HepG2 (cell line): Measurements from ENCODE around the gene FNDC8. TPM values are rescaled to one million over a fixed set of nuclear protein-coding genes. Genes with fewer than 3 reads are reported as not detected.

ENCODE experiments used
- AGO1 ChIP-seq: fragments of 200-400 bp; formaldehyde crosslinking; IDR thresholded peaks from 2 replicates; pipeline ENCODE4 v1.6.1; 2017; ENCODE audit warnings: mild to moderate bottlenecking, low read depth, low read length, moderate library complexity; ENCODE audit not compliant: poor library complexity, severe bottlenecking
- GABPB1 ChIP-seq: IDR thresholded peaks from 2 replicates; pipeline ENCODE4 v1.6.1; 2016; ENCODE audit warnings: mild to moderate bottlenecking, missing genetic modification reagents, moderate library complexity, missing compliant biosample characterization
- HIVEP1 ChIP-seq: sonication (generic); formaldehyde crosslinking; IDR thresholded peaks from 2 replicates; pipeline ENCODE4 v1.4.0; 2020; ENCODE audit warnings: mild to moderate bottlenecking, missing genetic modification reagents
- HNRNPH1 ChIP-seq: fragments of 200-400 bp; formaldehyde crosslinking; optimal IDR thresholded peaks from 2 replicates; pipeline ENCODE3; 2017; ENCODE audit warnings: mild to moderate bottlenecking, low read depth, low read length
- KMT2A ChIP-seq: sonication (generic); formaldehyde crosslinking; IDR thresholded peaks from 2 replicates; pipeline ENCODE4 v1.4.0; 2020; ENCODE audit warnings: missing genetic modification reagents
- NCOA2 ChIP-seq: sonication (generic); formaldehyde crosslinking; IDR thresholded peaks from 2 replicates; pipeline ENCODE4 v1.8.0; 2022; ENCODE audit warnings: inconsistent platforms
- SP2 ChIP-seq: sonication (generic); formaldehyde crosslinking; IDR thresholded peaks from 2 replicates; pipeline ENCODE4 v1.5.1; 2020; ENCODE audit warnings: mild to moderate bottlenecking, missing genetic modification reagents
- SRSF1 ChIP-seq: fragments of 200-400 bp; formaldehyde crosslinking; optimal IDR thresholded peaks from 2 replicates; pipeline ENCODE3; 2017; ENCODE audit warnings: mild to moderate bottlenecking, low read depth, low read length, moderate library complexity
- ZNF17 ChIP-seq: sonication (generic); formaldehyde crosslinking; IDR thresholded peaks from 2 replicates; pipeline ENCODE4 v1.5.0; 2020; ENCODE audit warnings: mild to moderate bottlenecking, missing genetic modification reagents
- ZNF232 ChIP-seq: sonication (generic); formaldehyde crosslinking; IDR thresholded peaks from 2 replicates; pipeline ENCODE4 v1.4.0; 2020; ENCODE audit warnings: missing genetic modification reagents, borderline replicate concordance
- ZNF530 ChIP-seq: sonication (generic); formaldehyde crosslinking; IDR thresholded peaks from 2 replicates; pipeline ENCODE4 v1.5.0; 2020; ENCODE audit warnings: low read depth, mild to moderate bottlenecking, missing genetic modification reagents
- ZNF556 ChIP-seq: sonication (generic); formaldehyde crosslinking; IDR thresholded peaks from 2 replicates; pipeline ENCODE4 v1.4.0; 2020; ENCODE audit warnings: mild to moderate bottlenecking, missing genetic modification reagents, borderline replicate concordance
- ZNF879 ChIP-seq: sonication (generic); formaldehyde crosslinking; IDR thresholded peaks from 2 replicates; pipeline ENCODE4 v1.8.1; 2023; ENCODE audit warnings: missing genetic modification reagents
- ZZZ3 ChIP-seq: sonication (generic); formaldehyde crosslinking; IDR thresholded peaks from 2 replicates; pipeline ENCODE4 v1.4.0; 2020; ENCODE audit warnings: missing genetic modification reagents, mild to moderate bottlenecking, borderline replicate concordance
- polyA plus RNA-seq, 8 experiments: library from polyadenylated mRNA; depleted of rRNA in 3 of 8; stranded (reverse) in 7 of 8; unstranded in 1 of 8; fragments of >200 nt; fragmentation: Illumina TruSeq in 4 of 8; extraction: Trizol in 4 of 8; gene quantifications; 2 replicates each; pipeline versions ENCODE4 v1.2.1 to v1.2.3, GENCODE V29; 2011 to 2016; ENCODE audit warnings: low read depth in 4 of 8, missing spikeins in 1 of 8, mixed read lengths in 1 of 8; ENCODE audit not compliant: insufficient read depth in 1 of 8
- total RNA-seq, 5 experiments: library from RNA; depleted of rRNA; stranded (reverse); fragments of >200 nt; fragmentation: Illumina TruSeq; extraction: Trizol; gene quantifications; 2 replicates each; pipeline ENCODE4 v1.2.3, GENCODE V29; 2016; ENCODE audit warnings: low read depth in 1 of 5
- TF ChIP-seq, protein P1 (sequence below): sonication (generic); formaldehyde crosslinking; IDR thresholded peaks from 2 replicates; pipeline ENCODE4 v1.8.0; 2022; ENCODE audit warnings: missing genetic modification reagents, mild to moderate bottlenecking, moderate library complexity, borderline replicate concordance
- TF ChIP-seq, protein P2 (sequence below): conservative IDR thresholded peaks from 2 replicates; pipeline ENCODE4 v1.6.1; 2018; ENCODE audit warnings: missing genetic modification reagents
- TF ChIP-seq, protein P3 (sequence below): sonication (generic); formaldehyde crosslinking; IDR thresholded peaks from 2 replicates; pipeline ENCODE4 v1.4.0; 2020; ENCODE audit warnings: mild to moderate bottlenecking, missing genetic modification reagents
- TF ChIP-seq, protein P4 (sequence below): IDR thresholded peaks from 2 replicates; pipeline ENCODE4 v1.6.1; 2016
- TF ChIP-seq, protein P5 (sequence below): sonication (generic); formaldehyde crosslinking; IDR thresholded peaks from 2 replicates; pipeline ENCODE4 v1.4.0; 2020; ENCODE audit warnings: missing genetic modification reagents, borderline replicate concordance
- TF ChIP-seq, protein P6 (sequence below): sonication (generic); formaldehyde crosslinking; IDR thresholded peaks from 2 replicates; pipeline ENCODE4 v1.8.0; 2022; ENCODE audit warnings: mild to moderate bottlenecking, missing genetic modification reagents, moderate library complexity
- TF ChIP-seq, protein P7 (sequence below): IDR thresholded peaks from 2 replicates; pipeline ENCODE4 v1.6.1; 2018; ENCODE audit warnings: missing genetic modification reagents

FNDC8 gene
- total and polyA plus RNA-seq, 2 of the 13 experiments (the other 11 are each of a cell fraction or from before 2014, with no cell fraction given): not detected

DNA sequence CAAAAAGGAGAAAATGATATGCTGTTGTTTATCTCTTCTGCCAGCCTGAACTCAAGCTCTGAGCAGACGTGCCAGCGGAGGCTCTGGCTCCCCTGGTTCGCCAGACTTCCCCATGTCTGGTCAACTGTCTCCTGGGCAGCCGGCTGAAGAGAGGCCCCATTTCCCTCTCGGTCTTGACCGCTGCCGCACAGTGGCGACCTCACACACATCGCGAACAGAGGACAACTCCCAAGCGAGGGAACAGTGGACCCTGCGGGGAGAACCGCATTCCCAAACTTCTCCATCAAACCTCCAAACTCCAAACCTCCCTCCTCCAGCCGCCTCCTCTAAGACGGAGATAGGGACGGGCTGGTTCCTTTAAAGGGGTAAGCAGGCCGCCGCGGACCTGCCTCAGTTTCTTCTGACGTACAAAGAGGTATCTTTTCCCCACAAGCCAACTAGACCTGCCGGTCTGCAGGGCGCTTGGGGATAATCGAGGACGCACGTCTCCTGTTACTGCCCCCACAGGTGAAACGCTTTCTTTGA, 33.0 kb upstream of the FNDC8 start (continued):
- TF ChIP-seq, protein P1, sequence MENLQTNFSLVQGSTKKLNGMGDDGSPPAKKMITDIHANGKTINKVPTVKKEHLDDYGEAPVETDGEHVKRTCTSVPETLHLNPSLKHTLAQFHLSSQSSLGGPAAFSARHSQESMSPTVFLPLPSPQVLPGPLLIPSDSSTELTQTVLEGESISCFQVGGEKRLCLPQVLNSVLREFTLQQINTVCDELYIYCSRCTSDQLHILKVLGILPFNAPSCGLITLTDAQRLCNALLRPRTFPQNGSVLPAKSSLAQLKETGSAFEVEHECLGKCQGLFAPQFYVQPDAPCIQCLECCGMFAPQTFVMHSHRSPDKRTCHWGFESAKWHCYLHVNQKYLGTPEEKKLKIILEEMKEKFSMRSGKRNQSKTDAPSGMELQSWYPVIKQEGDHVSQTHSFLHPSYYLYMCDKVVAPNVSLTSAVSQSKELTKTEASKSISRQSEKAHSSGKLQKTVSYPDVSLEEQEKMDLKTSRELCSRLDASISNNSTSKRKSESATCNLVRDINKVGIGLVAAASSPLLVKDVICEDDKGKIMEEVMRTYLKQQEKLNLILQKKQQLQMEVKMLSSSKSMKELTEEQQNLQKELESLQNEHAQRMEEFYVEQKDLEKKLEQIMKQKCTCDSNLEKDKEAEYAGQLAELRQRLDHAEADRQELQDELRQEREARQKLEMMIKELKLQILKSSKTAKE (CRISPR knock-in tag): peak; percentile 61; the same call in 1 of the 2 replicates
- TF ChIP-seq, protein P2, sequence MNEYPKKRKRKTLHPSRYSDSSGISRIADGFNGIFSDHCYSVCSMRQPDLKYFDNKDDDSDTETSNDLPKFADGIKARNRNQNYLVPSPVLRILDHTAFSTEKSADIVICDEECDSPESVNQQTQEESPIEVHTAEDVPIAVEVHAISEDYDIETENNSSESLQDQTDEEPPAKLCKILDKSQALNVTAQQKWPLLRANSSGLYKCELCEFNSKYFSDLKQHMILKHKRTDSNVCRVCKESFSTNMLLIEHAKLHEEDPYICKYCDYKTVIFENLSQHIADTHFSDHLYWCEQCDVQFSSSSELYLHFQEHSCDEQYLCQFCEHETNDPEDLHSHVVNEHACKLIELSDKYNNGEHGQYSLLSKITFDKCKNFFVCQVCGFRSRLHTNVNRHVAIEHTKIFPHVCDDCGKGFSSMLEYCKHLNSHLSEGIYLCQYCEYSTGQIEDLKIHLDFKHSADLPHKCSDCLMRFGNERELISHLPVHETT (CRISPR knock-in tag): no peak
- TF ChIP-seq SP2 (CRISPR knock-in tag) (no peak), HNRNPH1 (no peak), ZNF17 (no peak), ZNF530 (CRISPR knock-in tag) (no peak), KMT2A (CRISPR knock-in tag) (peak; percentile 20; the same call in 1 of the 2 replicates), ZNF556 (CRISPR knock-in tag) (no peak), AGO1 (no peak), NCOA2 (CRISPR knock-in tag) (0 out of 2 replicates have a peak, but pooled peaks have one; percentile 3), ZZZ3 (CRISPR knock-in tag) (no peak), ZNF232 (CRISPR knock-in tag) (no peak), SRSF1 (no peak), GABPB1 (CRISPR knock-in tag) (no peak), HIVEP1 (CRISPR knock-in tag) (no peak), ZNF879 (CRISPR knock-in tag) (no peak)
- TF ChIP-seq, protein P3, sequence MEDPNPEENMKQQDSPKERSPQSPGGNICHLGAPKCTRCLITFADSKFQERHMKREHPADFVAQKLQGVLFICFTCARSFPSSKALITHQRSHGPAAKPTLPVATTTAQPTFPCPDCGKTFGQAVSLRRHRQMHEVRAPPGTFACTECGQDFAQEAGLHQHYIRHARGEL (CRISPR knock-in tag): no peak
- TF ChIP-seq, protein P4, sequence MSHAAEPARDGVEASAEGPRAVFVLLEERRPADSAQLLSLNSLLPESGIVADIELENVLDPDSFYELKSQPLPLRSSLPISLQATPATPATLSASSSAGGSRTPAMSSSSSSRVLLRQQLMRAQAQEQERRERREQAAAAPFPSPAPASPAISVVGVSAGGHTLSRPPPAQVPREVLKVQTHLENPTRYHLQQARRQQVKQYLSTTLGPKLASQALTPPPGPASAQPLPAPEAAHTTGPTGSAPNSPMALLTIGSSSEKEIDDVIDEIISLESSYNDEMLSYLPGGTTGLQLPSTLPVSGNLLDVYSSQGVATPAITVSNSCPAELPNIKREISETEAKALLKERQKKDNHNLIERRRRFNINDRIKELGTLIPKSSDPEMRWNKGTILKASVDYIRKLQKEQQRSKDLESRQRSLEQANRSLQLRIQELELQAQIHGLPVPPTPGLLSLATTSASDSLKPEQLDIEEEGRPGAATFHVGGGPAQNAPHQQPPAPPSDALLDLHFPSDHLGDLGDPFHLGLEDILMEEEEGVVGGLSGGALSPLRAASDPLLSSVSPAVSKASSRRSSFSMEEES (CRISPR knock-in tag): no peak
- TF ChIP-seq, protein P5, sequence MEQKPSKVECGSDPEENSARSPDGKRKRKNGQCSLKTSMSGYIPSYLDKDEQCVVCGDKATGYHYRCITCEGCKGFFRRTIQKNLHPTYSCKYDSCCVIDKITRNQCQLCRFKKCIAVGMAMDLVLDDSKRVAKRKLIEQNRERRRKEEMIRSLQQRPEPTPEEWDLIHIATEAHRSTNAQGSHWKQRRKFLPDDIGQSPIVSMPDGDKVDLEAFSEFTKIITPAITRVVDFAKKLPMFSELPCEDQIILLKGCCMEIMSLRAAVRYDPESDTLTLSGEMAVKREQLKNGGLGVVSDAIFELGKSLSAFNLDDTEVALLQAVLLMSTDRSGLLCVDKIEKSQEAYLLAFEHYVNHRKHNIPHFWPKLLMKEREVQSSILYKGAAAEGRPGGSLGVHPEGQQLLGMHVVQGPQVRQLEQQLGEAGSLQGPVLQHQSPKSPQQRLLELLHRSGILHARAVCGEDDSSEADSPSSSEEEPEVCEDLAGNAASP: 0 out of 2 replicates have a peak, but pooled peaks have one; percentile 21
- TF ChIP-seq, protein P6, sequence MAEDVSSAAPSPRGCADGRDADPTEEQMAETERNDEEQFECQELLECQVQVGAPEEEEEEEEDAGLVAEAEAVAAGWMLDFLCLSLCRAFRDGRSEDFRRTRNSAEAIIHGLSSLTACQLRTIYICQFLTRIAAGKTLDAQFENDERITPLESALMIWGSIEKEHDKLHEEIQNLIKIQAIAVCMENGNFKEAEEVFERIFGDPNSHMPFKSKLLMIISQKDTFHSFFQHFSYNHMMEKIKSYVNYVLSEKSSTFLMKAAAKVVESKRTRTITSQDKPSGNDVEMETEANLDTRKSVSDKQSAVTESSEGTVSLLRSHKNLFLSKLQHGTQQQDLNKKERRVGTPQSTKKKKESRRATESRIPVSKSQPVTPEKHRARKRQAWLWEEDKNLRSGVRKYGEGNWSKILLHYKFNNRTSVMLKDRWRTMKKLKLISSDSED (CRISPR knock-in tag): 0 out of 2 replicates have a peak, but pooled peaks have one; percentile 8
- TF ChIP-seq, protein P7, sequence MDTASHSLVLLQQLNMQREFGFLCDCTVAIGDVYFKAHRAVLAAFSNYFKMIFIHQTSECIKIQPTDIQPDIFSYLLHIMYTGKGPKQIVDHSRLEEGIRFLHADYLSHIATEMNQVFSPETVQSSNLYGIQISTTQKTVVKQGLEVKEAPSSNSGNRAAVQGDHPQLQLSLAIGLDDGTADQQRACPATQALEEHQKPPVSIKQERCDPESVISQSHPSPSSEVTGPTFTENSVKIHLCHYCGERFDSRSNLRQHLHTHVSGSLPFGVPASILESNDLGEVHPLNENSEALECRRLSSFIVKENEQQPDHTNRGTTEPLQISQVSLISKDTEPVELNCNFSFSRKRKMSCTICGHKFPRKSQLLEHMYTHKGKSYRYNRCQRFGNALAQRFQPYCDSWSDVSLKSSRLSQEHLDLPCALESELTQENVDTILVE (CRISPR knock-in tag): 0 out of 2 replicates have a peak, but pooled peaks have one; percentile 10
